ENCODE results near the gene CKS1B. TPM values are rescaled to one million over a fixed set of nuclear protein-coding genes. Genes with fewer than 3 reads are reported as not detected.

Gene CKS1B
- total RNA-seq, 2 experiments from 2014 or later = 136 to 137 TPM

DNA sequence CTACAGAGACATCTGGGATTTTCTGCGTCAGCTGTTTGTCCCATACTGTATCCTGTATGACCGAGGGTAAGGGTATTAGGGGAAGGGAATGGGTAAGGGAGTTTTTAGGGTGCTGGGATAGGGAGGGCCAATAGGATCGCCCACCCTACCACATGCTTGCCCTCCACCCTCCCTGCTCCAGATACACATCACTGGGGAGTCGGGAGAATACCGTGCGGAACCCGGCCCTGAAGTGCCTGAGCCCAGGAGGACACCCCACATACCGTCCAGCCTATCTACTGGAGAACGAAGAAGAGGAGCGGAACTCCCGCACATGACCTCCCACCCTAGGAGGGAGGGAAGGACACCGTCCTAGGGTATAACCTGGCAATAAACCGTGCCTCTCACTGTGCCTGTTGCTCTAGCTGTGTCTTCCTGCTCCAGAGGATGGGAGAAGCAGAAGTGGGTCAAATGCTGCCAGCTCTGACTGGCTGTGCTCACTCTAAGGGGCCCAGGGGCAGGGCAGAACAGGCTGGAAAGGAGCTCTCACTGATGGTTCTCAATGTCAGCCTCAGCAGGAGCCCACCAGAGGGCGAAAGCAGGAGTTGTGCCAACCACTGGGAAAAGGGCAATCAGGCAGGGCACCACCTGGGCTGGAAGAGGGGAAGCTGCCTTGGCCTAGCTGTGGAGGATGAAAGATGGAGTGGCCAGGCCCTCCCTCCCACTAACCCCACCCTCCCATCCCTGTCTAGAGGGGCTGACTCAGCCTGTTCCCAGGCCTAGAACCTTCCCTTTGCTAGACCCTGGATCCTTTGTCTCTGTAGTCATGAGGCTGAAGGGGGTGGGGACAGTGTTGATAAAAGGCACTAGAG, 18.5 kb downstream of the CKS1B start:
- POLR2A ChIA-PET = interaction anchor here (1.4 to 2.2 kb wide), 2 partner anchors 9 to 25 kb away, joined by 4 to 11 read pairs; partner anchors contain the start of gene FLAD1
- CTCF ChIA-PET = interaction anchor here (0.9 to 3.1 kb wide), 5 partner anchors 10 to 32 kb away, joined by 3 to 12 read pairs (median 4); partner anchors contain the start of genes FLAD1 and PYGO2

DNA sequence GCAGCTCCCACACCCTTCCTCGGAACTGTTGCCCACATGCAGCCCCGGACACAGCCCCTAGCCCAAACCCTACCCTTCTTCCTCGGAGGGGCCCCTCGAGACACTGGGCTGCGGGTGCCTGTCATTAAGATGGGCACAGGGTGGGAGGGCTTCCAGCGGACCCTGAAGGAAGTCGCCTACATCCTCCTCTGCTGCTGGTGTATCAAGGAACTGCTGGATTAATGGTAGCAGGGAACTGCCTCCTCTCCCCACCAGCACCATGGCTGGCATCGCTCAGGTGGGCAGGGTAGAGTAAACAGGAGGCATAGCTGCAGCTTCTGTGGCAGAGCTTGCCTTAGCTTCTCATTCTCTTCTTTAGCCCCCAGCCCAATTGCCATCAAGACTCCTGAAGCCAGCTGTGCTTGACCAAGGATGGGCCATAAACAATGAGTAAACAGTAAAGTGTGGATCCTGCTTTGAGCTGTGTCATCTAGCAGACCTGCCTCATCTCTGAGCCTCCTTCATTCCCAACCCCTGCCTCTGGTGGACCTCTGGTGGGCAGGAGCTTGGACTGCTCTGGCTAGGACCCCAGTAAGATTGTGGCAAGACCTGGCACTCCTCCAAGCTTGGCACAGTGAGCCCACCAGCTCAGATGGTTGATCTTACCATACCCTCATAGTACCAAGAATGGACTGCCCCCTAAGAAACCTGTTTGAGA, 19.2 kb downstream of the CKS1B start, which contains the start of gene LENEP:
TSS of gene LENEP (plus strand) at position 15 of the 697 bp plus-strand sequence. CDS start at position 37, 22 bp downstream.
- ChIA-PET CTCF (interaction anchor here (0.9 to 3.1 kb wide), 7 partner anchors 10 to 98 kb away, joined by 3 to 12 read pairs (median 4); partner anchors contain the start of genes FLAD1 and PYGO2), POLR2A (interaction anchor here (1.4 to 2.2 kb wide), 2 partner anchors 10 to 24 kb away, joined by 4 to 11 read pairs; partner anchors contain the start of gene FLAD1)

DNA sequence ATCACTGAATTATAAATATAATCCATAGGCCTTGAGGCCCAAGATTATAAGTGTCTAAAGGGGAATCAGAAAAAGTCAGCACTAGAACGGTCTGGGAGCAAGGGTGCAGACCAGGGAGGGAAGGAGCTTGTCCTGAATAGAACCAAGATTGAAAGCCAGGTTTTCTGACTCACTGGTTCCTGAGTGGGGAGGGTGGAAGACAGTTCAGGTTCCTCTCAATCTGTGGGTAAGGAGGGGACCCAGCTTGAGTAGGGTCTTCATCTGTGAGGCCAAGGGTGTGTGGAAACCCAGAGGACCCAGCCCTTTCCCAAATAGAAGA, 19.7 kb downstream of the CKS1B start:
- CTCF ChIA-PET = interaction anchor here (1.1 to 3.1 kb wide), 6 partner anchors 10 to 97 kb away, joined by 3 to 12 read pairs (median 4); partner anchors contain the start of genes FLAD1 and PYGO2
- POLR2A ChIA-PET = interaction anchor here (1.4 to 2.2 kb wide), 2 partner anchors 11 to 23 kb away, joined by 4 to 11 read pairs; partner anchors contain the start of gene FLAD1

DNA sequence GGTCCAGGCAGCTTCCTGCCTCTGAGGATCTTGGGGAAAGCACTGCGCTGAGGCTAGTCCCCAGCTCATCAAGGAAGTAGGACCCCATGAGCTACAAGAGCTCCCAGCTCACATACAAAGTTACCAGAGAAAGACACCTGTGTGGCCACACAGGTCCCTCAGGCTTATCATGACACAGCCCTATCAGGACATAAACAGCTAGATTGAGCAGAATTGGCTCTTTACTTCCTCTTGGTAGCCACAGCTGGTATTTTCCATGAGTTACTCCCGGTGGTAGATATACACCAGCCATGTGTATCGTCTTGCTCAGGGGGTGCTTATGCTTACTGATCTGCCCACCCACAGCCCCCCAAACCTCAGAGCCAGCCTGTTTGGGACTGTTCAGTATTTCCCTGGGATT, 20.1 kb downstream of the CKS1B start:
- CTCF ChIA-PET = interaction anchor here (1.1 to 3.1 kb wide), 6 partner anchors 11 to 97 kb away, joined by 3 to 12 read pairs (median 4); partner anchors contain the start of genes FLAD1 and PYGO2
- POLR2A ChIA-PET = interaction anchor here (0.6 to 2.2 kb wide), 4 partner anchors 9 to 338 kb away, joined by 3 to 11 read pairs (median 4); partner anchors contain the start of gene FLAD1

DNA sequence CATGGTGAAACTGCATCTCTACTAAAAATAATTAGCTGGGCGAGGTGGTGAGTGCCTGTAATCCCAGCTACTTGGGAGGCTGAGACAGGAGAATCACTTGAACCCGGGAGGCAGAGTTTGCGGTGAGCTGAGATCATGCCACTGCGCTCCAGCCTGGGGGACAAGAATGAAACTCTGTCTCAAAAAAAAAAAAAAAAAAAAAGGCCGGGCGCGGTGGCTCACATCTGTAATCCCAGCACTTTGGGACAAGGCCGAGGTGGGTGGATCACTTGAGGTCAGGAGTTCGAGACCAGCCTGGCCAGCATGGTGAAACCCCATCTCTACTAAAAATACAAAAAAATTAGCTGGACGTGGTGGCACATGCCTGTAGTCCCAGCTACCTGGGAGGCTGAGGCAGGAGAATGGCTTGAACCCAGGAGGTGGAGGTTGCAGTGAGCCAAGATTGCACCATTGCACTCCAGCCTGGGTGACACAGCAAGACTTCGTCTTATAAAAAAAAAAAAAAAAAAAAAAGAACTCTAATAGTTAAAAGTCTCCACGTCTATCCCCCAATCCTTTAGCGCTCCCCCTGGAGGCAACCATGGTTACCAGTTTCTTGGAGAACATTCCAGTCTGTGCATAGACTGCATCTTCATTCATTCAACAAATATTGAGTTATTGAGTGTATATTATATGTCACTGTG, 21.0 kb downstream of the CKS1B start:
- ChIA-PET CTCF (interaction anchor here (0.6 to 10.0 kb wide), 6 partner anchors 8 to 421 kb away, joined by 3 to 115 read pairs (median 4); partner anchors contain the start of gene FLAD1), POLR2A (interaction anchor here (0.7 kb wide), 1 partner anchor 337 kb away, joined by 3 read pairs; no protein-coding TSS in a partner anchor)

DNA sequence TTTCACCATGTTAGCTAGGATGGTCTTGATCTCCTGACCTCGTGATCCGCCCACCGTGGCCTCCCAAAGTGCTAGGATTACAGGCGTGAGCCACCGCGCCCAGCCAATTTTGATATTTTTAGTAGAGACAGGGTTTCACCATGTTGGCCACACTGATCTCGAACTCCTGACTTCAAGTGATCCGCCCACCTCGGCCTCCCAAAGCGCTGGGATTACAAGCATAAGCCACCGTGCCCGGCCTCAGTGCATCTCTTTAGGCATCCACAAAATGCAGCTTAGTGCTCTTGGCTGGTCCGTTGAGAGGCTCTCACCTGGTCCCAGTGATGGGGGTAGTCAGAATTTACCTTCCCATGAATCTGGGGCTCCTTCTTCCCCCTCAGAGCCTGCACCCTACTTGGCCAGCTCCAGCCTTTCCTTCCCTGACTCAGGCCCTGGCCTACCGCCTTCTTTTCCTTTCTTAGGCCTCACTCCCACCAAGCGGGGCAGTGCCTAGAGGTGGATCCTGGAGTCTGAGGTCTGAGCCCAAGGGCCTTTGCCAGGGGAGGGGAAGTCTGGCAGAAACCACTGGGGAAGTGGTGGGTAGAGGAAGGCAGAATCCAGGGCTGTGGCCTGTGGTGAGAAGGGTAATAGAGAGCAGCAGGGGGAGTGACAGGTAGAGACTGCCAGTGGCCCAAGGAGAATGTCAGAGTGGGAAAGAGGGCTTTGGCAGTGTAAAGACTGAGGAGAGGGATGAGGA, 22.7 kb downstream of the CKS1B start:
- CTCF ChIA-PET = interaction anchor here (1.0 to 10.0 kb wide), 6 partner anchors 10 to 88 kb away, joined by 3 to 115 read pairs (median 4); partner anchors contain the start of genes PMVK and PYGO2
- POLR2A ChIA-PET = no interaction called here

DNA sequence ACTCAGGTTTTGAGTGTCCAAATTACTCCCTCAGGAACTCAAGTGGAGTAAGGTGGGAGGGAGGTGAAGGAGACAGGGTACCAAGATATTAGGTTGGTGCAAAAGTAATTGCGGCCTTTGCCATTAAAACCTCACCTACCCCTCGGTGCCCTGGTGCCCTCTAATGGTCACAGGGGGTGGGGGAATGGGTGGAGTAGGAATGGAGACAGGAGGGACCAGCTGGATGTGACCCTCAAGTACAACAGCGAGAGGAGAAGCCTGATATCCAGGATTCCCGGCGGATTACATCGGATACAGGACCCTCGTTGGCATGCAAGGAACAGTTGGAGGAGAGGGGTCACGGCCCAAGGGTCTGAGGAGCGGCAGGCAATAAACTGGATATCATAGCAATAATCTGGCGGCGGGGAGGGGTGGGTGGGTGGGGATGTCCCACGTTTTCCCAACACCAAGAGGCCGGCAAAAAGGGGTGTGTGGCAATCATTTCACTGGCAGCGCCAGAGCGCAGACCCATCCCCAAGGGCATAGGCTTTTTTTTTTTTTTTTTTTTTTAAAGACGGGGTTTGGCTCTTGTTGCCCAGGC, 23.8 kb downstream of the CKS1B start:
- POLR2A ChIA-PET = interaction anchor here (0.7 to 2.1 kb wide), 5 partner anchors 15 to 62 kb away, joined by 3 to 8 read pairs (median 7); partner anchors contain the start of genes FLAD1, PBXIP1, PMVK and PYGO2
- CTCF ChIA-PET = interaction anchor here (0.9 to 10.0 kb wide), 20 partner anchors 8 to 62 kb away, joined by 3 to 115 read pairs (median 8); partner anchors contain the start of genes ADAM15, FLAD1, PBXIP1 and PMVK

DNA sequence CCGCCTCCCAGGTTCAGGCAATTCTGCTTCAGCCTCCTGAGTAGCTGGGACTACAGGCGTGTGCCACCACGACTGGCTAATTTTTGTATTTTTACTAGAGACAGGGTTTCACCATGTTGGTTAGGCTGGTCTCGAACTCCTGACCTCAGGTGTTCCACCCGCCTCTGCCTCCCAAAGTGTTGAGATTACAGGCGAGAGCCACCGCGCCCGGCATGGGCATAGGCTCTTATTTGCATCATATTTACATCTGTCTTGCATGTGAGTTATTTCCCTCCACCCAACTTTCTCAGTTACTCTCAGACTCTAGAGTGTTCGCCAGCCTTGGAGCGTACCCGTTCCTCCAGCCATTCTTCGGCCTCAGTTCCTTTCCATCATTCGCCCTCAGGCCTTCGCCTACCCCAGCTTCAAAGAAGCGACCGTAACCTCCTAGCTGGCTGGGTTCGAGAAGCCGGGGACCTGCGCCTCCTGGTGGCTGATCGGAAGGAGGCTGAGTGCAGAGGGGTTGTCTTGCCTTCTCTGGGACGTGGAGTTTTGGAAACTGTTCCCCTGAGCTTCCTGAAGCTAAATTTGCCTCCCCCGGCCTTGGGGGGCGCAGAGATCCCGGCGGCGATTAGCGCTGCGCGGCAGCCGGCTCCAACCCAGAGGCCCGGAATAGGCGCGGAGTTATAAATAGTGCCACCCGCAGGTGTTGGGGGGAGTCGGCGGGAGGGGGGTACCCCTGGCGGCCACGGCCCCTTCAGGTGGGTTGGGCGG, 24.5 kb downstream of the CKS1B start:
- POLR2A ChIA-PET = interaction anchor here (0.6 to 2.1 kb wide), 8 partner anchors 16 to 372 kb away, joined by 3 to 8 read pairs (median 4); partner anchors contain the start of genes FLAD1, PBXIP1, PMVK and PYGO2
- CTCF ChIA-PET = interaction anchor here (0.9 to 10.0 kb wide), 25 partner anchors 9 to 86 kb away, joined by 3 to 115 read pairs (median 5); partner anchors contain the start of genes ADAM15, CKS1B, EFNA4 and FLAD1

DNA sequence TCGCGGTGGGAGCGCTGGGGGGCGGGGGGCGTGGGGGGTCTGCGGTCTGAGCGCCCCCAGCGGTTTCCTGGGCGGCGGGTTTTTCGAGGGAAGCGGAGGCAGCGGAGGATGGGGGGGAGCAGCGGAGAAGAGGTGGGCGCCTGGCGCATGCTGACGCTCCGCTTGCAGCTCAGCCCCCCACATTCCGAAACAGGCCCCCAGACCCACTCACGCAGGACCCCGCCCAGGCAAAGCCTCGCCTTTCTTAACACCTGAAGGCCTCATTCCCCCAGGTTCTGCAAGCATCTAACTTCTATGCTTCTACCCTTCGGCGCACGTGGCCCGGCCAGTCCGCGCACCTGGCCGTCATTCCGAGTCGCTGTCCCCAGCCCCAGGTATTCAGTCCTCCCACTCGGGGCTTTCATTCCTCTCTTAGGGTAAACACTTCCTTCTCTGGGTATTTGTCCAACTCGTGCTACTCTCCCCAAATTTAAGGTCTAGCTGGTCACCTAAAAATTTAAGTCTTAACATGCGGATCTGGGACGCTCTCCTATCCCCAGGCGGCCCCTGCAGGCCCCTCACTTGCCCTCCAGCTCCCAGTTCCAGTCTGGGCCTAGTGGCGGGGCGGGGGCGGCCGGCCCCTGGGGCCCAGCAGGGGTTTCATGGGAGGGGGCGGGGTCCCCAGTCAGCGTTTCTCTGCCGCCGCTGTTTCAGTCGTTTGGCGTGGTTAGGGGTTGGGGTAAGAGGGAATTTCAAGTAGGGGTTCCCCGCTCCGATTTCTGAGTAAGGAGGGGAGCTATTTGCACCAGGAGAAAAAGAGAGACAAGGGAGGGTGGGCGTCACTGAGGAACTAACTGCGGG, 25.3 kb downstream of the CKS1B start:
- ChIA-PET CTCF (interaction anchor here (0.5 to 10.0 kb wide), 27 partner anchors 9 to 275 kb away, joined by 3 to 115 read pairs (median 4); partner anchors contain the start of genes ADAM15, CKS1B, EFNA4 and FLAD1), POLR2A (interaction anchor here (0.5 to 2.1 kb wide), 9 partner anchors 16 to 373 kb away, joined by 3 to 8 read pairs (median 5); partner anchors contain the start of genes FLAD1, PMVK and PYGO2)

DNA sequence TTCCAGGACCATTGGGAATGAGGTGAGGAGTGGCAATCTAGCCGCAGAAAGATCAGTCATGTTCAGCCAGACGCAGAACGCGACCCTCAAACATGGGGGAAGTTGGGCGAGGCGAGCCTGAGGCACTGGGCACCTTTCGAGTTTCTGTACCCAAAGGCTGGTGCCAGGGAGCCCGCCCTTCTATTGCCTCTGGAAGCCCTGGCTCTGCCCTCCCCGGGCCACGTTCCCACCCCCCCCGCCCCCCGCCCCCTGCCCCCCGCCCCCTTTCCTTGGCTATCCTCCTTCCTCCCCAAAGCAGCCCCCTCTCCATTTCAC, 25.9 kb downstream of the CKS1B start:
- POLR2A ChIA-PET = interaction anchor here (0.5 to 2.1 kb wide), 6 partner anchors 17 to 85 kb away, joined by 4 to 8 read pairs (median 6); partner anchors contain the start of genes PMVK and PYGO2

DNA sequence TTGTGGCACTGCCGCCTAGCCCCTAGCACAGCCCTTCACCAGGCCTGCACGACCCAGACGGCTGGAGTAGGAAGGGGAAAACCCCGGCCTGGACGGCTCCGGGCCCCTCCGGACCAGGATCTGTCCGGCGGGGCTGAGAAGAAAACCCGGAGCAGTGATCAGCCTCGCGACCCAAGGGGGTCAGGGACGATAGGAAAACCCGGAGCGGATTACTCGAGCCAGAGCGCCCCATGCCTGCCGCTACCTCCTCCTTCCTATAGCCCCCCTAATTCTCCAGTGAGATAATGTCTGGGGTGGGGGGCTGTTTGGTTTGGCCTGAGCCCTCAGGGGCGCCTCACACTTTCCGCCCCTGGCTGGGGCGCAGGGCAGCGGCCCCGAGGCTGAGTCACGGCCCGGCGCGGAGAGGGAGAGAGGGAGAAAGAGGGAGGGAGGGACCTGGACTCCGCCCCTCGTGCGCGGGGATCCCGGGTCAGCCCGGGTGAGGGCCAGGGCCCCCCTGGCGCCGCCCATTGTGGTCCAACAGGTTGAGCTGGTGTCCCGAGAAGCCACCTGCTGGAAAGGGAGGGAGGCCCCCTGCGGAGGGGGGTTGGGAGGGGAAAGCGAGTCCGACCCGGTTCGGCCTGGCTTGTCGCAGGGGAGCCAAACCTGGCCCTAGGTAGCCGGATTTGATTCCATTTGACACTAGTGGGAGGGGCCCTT, 26.4 kb downstream of the CKS1B start:
- POLR2A ChIA-PET = interaction anchor here (0.6 to 2.1 kb wide), 5 partner anchors 39 to 84 kb away, joined by 3 to 8 read pairs (median 4); partner anchors contain the start of genes PMVK and PYGO2

More for the DNA sequence above, 25.9 kb downstream of the CKS1B start:
- CTCF ChIA-PET = interaction anchor here (1.0 to 10.0 kb wide), 14 partner anchors 8 to 85 kb away, joined by 3 to 115 read pairs (median 8); partner anchors contain the start of genes ADAM15, CKS1B, PBXIP1 and PYGO2

DNA sequence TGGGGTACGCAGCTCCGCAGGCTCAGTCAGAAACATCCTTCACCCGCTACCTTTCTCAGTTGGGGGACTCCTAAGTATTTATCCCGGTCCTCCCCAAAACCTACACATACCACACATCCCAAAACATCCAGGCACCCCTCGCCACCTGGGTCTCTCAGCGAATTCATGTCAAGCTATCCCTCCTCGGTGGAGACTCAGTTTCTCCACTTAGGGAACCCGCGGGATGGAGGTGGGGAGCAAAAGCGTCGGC, 26.9 kb downstream of the CKS1B start:
- CTCF ChIA-PET = interaction anchor here (0.7 to 10.0 kb wide), 7 partner anchors 9 to 84 kb away, joined by 3 to 115 read pairs (median 3); partner anchors contain the start of genes PMVK and PYGO2
- POLR2A ChIA-PET = interaction anchor here (0.6 to 0.7 kb wide), 2 partner anchors 47 to 65 kb away, joined by 3 to 4 read pairs; partner anchors contain the start of gene PMVK

More for the DNA sequence above, 26.4 kb downstream of the CKS1B start:
- CTCF ChIA-PET = interaction anchor here (0.7 to 10.0 kb wide), 12 partner anchors 8 to 84 kb away, joined by 3 to 115 read pairs (median 4); partner anchors contain the start of genes PBXIP1, PMVK and PYGO2

DNA sequence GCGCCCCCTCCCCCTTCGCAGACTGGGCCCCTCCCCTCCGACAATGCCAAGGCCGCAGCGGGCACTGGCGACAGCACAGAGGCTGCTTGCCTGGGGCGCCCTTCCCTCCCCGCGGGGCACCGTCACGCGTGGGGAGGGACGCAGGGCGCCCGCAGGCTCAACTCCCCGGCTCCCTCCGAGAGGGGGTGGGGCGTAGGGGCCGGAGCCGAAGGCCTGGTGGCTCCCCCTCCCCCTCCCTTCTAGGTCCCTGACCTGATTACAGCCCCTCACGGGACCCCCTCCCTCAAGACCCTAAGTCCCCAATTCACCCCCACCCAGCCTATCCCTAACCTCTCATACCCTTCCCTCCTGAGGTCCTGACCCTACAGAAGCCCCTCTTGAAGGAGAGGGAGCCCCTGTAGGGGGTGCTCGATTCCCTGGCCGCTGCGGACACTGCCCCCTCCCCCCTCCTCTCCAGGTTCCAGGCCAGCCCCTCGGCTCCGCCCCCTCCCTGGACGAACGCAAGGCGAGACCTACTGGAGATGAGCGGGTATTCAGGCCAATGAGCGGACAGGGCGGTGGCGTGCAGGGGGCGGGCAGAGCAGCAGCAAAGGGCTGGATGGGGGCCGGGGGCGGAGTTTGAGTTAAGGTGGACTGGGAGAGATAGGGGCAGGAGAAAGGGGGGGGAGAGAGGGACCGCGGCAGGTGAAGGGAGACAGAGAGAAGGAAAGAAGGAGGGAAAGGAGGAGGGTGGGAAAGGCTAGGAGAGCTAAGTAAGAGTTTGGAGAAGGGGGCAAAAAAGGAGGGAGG, 27.4 kb downstream of the CKS1B start:
- ChIA-PET POLR2A (interaction anchor here (0.6 to 0.7 kb wide), 2 partner anchors 47 to 66 kb away, joined by 3 to 4 read pairs; partner anchors contain the start of gene PMVK), CTCF (interaction anchor here (0.7 to 10.0 kb wide), 7 partner anchors 9 to 83 kb away, joined by 3 to 115 read pairs (median 3); partner anchors contain the start of genes PMVK and PYGO2)

Measured in activated CD8-positive, alpha-beta memory T cell treated with anti-CD3 and anti-CD28 coated beads for 36 hours (primary cell).